K562 (cell line): ENCODE results near the gene ARMC9. TPM values are rescaled to one million over a fixed set of nuclear protein-coding genes. Genes with fewer than 3 reads are reported as not detected.

ENCODE experiments used
- ATAC-seq: fragments of 200-7000 bp; cut with Tn5 transposase; 3 replicates; pipeline ENCODE4 v1.9.1; 2020; ENCODE audit warnings: moderate library complexity
- BruUV-seq: library from RNA; stranded (reverse); fragments of 400-500 nt; replicated peaks from 2 replicates; lab custom pipeline; 2021; lab: Mats Ljungman, UMichigan
- CTCF ChIA-PET: fragments of 300-600 bp; formaldehyde crosslinking; extraction: SDS; loops from one replicate; lab custom pipeline; 2021; ENCODE audit warnings: low intra/inter-chr PET ratio; lab: Yijun Ruan, JAX
- POLR2A ChIA-PET: fragments of 300-600, 350-650 bp; sonication (Branson Sonifier 250); formaldehyde crosslinking; extraction: SDS; loops from one replicate; lab custom pipeline; 2021; ENCODE audit warnings: antibody characterized with exemption, inconsistent platforms; lab: Yijun Ruan, JAX
- DNase-seq, 4 experiments: peaks; one replicate each; pipeline versions ENCODE4 v3.0.0 to v3.0.0-alpha.2; 2011 to 2018; ENCODE audit warnings: low spot score in 3 of 4, mixed read lengths in 3 of 4; ENCODE audit errors: extremely low read depth in 1 of 4
- FAIRE-seq: peaks from 2 replicates; lab custom pipeline; 2011; peaks lifted over from hg19 to GRCh38; lab: Jason Lieb, UNC
- H2AFZ ChIP-seq: 2 replicates; pipeline ENCODE4 v1.6.0; 2011; ENCODE audit warnings: low read depth, low read length, control low read depth, inconsistent platforms
- H3K27ac ChIP-seq: fragments of 200-600 bp; 3 replicates; pipeline ENCODE4 v1.8.0; 2011; ENCODE audit warnings: low read depth, mild to moderate bottlenecking, control low read depth, inconsistent platforms, low read length, moderate library complexity, mixed read lengths; ENCODE audit errors: extremely low read depth
- H3K27me3 ChIP-seq, 2 experiments: fragments of 300-600 bp in 1 of 2; 2 replicates in 1 of 2; 3 replicates in 1 of 2; pipeline versions ENCODE4 v1.6.0 to v1.8.0; 2011; ENCODE audit warnings: inconsistent platforms in 2 of 2, low read length in 2 of 2, mild to moderate bottlenecking in 1 of 2, mixed read lengths in 1 of 2, moderate library complexity in 1 of 2; ENCODE audit not compliant: control insufficient read depth in 2 of 2, insufficient read depth in 2 of 2
- H3K36me3 ChIP-seq: fragments of 300-600 bp; 3 replicates; pipeline ENCODE4 v1.8.0; 2011; ENCODE audit warnings: mild to moderate bottlenecking, low read length, inconsistent platforms; ENCODE audit not compliant: control insufficient read depth, insufficient read depth
- H3K4me1 ChIP-seq, 2 experiments: fragments of 200-600 bp in 1 of 2; replicated peaks in 1 of 2; 2 replicates in 1 of 2; 3 replicates in 1 of 2; pipeline versions ENCODE4 v1.5.1 to v1.8.0; 2011; ENCODE audit warnings: inconsistent platforms in 2 of 2, low read length in 2 of 2, mild to moderate bottlenecking in 1 of 2, mixed read lengths in 1 of 2, moderate library complexity in 1 of 2; ENCODE audit not compliant: control insufficient read depth in 2 of 2, insufficient read depth in 2 of 2
- H3K4me2 ChIP-seq: 2 replicates; pipeline ENCODE4 v1.6.1; 2011; ENCODE audit warnings: low read length, control low read depth, inconsistent platforms, mixed read lengths; ENCODE audit not compliant: insufficient read depth
- H3K4me3 ChIP-seq: fragments of 200-600 bp; sonication (generic), shearing (Covaris generic); 2 replicates; pipeline ENCODE4 v1.5.1; 2016; ENCODE audit warnings: control low read depth, inconsistent platforms
- H3K79me2 ChIP-seq: fragments of 200-600 bp; 3 replicates; pipeline ENCODE4 v1.8.0; 2011; ENCODE audit warnings: low read length, inconsistent platforms; ENCODE audit not compliant: control insufficient read depth, insufficient read depth
- H3K9ac ChIP-seq, 2 experiments: 2 replicates each; pipeline versions ENCODE4 v1.6.0 to v1.6.1; 2011; ENCODE audit warnings: low read depth in 2 of 2, low read length in 2 of 2, control low read depth in 1 of 2, inconsistent platforms in 1 of 2, mild to moderate bottlenecking in 1 of 2, mixed read lengths in 1 of 2; ENCODE audit not compliant: insufficient read depth in 1 of 2
- H3K9me1 ChIP-seq: one replicate; pipeline ENCODE4 v1.6.0; 2011; ENCODE audit warnings: inconsistent platforms, mild to moderate bottlenecking, low read length, moderate library complexity; ENCODE audit not compliant: control insufficient read depth, insufficient read depth
- H3K9me3 ChIP-seq: replicated peaks from 2 replicates; pipeline ENCODE4 v1.5.1; 2011; ENCODE audit warnings: low read depth, low read length, inconsistent platforms; ENCODE audit not compliant: control insufficient read depth, insufficient read depth
- H4K20me1 ChIP-seq: replicated peaks from 2 replicates; pipeline ENCODE4 v1.6.1; 2011; ENCODE audit warnings: low read length, inconsistent platforms, mixed read lengths; ENCODE audit not compliant: control insufficient read depth, insufficient read depth
- DIDO1 ChIP-seq: fragments of 450-650 bp; IDR thresholded peaks from 2 replicates; pipeline ENCODE4 v1.6.1; 2016; ENCODE audit warnings: low read depth, missing biosample characterization, missing genetic modification characterization
- EHMT2 ChIP-seq: fragments of 450-650 bp; IDR thresholded peaks from 2 replicates; pipeline ENCODE4 v1.6.1; 2018; ENCODE audit warnings: antibody characterized with exemption
- EWSR1 ChIP-seq: fragments of 450-650 bp; IDR thresholded peaks from 2 replicates; pipeline ENCODE4 v1.6.1; 2018; ENCODE audit warnings: borderline replicate concordance, mild to moderate bottlenecking, low read depth, moderate library complexity; ENCODE audit not compliant: partially characterized antibody
- KAT8 ChIP-seq: fragments of 450-650 bp; IDR thresholded peaks from 2 replicates; pipeline ENCODE4 v1.6.1; 2016; ENCODE audit warnings: low read depth, mild to moderate bottlenecking
- KHSRP ChIP-seq: fragments of 450-650 bp; IDR thresholded peaks from 2 replicates; pipeline ENCODE4 v1.6.1; 2017
- PCBP1 ChIP-seq: fragments of 200-400 bp; formaldehyde crosslinking; IDR thresholded peaks from 2 replicates; pipeline ENCODE4 v1.6.1; 2018; ENCODE audit warnings: mild to moderate bottlenecking, low read depth, low read length; ENCODE audit not compliant: poor library complexity, severe bottlenecking
- RFX1 ChIP-seq: fragments of 450-650 bp; IDR thresholded peaks from 2 replicates; pipeline ENCODE4 v1.6.1; 2016; ENCODE audit warnings: mild to moderate bottlenecking, moderate library complexity
- SAFB2 ChIP-seq: fragments of 200-400 bp; formaldehyde crosslinking; IDR thresholded peaks from 2 replicates; pipeline ENCODE4 v1.6.1; 2018; ENCODE audit warnings: borderline replicate concordance, low read length, low read depth, moderate library complexity; ENCODE audit not compliant: severe bottlenecking
- WGBS: fragments of 100-300 bp; shearing (Covaris generic); methylation state at CpG from one replicate; pipeline ENCODE4 v1.1.6; 2016; ENCODE audit warnings: low coverage, mixed read lengths; ENCODE audit not compliant: insufficient coverage; ENCODE audit errors: missing lambda C conversion rate; 5-methylcytosine and 5-hydroxymethylcytosine counted together
- in situ Hi-C: fragments of 300-500 bp; cut with MboI; formaldehyde crosslinking; loops from 4 replicates; pipeline ENCODE4 v1.15.0; 2018; ENCODE audit warnings: inconsistent platforms, mixed read lengths
- intact Hi-C: fragments of 100-400 bp; cut with micrococcal nuclease; formaldehyde crosslinking; loops from 2 replicates; pipeline ENCODE4 v1.14.2; 2022
- polyA plus RNA-seq, 8 experiments: library from polyadenylated mRNA; depleted of rRNA in 4 of 8; stranded (reverse) in 5 of 8; unstranded in 3 of 8; fragments of >200 nt; fragmentation: Nextera tagmentation in 2 of 8; fragmentation: Illumina TruSeq in 1 of 8; extraction: Ambion mirVana in 2 of 8; extraction: Trizol in 1 of 8; gene quantifications; 2 replicates each; pipeline versions ENCODE4 v1.2.1 to v1.2.3, GENCODE V29; 2011 to 2014; ENCODE audit warnings: inconsistent platforms in 1 of 8, missing spikeins in 1 of 8
- total RNA-seq, 7 experiments: library from RNA; depleted of rRNA in 6 of 7; stranded (reverse); fragments of >200 nt in 6 of 7; fragmentation: Illumina TruSeq in 2 of 7; extraction: Trizol in 2 of 7; gene quantifications; 2 replicates each; pipeline versions ENCODE4 v1.2.1 to v1.2.3, GENCODE V29; 2011 to 2021; ENCODE audit warnings: low replicate concordance in 1 of 7

The ARMC9 gene
- total and polyA plus RNA-seq, 9 of the 15 experiments (the other 6 are each of a cell fraction or from before 2014, with no cell fraction given): 0.36 to 2.3 (median 1.1) TPM

DNA sequence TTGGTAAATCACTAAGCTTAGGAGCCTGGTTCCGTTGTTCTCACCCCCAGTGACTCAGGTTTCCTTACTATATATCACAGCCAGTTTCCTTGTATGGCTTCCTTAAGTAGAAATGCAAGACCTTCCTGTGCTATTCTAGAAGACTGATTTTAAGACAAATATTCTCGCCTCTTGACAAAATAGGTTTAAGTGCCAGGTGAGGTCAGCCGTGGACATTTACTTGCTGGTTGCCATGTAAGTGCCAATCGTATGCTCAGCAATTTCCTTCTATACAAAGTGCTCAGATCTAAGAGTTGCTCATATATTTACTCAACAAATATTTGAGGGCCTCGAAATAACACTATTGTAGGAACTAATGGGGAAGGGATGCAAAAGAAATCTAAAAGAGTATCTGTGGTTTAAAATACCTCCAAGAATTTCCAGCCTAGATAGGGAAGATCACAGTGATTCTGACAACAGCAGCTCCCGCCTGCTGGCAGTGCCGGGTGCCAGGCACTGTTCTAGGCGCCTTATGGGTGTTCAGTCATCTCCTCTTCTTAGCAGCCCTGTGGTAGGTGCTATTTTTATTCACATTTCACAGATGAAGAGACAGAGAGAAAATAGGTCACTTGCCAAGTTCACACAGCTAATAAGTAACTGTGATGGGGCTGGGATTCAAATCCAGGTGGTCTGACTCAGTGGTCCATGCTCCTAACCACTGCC, 101.7 kb downstream of the ARMC9 start:
- Histone ChIP-seq H3K9ac (no peak overlapping the region), H3K4me2 (no peak overlapping the region), H3K9me1 (no peaks in the 10 kb centered on the region), H2AFZ (no peak overlapping the region), H3K27me3 (peaks cover 0 to 13% of the 10 kb centered on the region in 2 experiments; a peak in 2 of 5 replicates), H4K20me1 (no peaks in the 10 kb centered on the region), H3K4me3 (no peak overlapping the region), H3K9me3 (no peaks in the 10 kb centered on the region), H3K36me3 (no peaks in the 10 kb centered on the region), H3K4me1 (peaks cover 0 to 3% of the 10 kb centered on the region in 2 experiments; a peak in 3 of 5 replicates), H3K27ac (no peak overlapping the region), H3K79me2 (no peaks in the 10 kb centered on the region)
- WGBS: 6% methylated on average over 8 of the region's 8 CpGs
- FAIRE-seq: no peak
- ChIA-PET CTCF (no interaction called here), POLR2A (no interaction called here)
- intact Hi-C loops: no loop called here
- DNase-seq: no peak
- TF ChIP-seq KAT8 (no peak), EWSR1 (no peak), SAFB2 (no peak), KHSRP (no peak), RFX1 (no peak), EHMT2 (no peak), PCBP1 (no peak), DIDO1 (no peak)
- in situ Hi-C loops: no loop called here
- no TSS peak for BruUV-seq
- no peak for ATAC-seq
